Left colon (tissue), 2 donors: ENCODE data around the gene SEPTIN5. TPM values are rescaled to one million over a fixed set of nuclear protein-coding genes. Genes with fewer than 3 reads are reported as not detected.
A peak's percentile ranks its signal among the peaks of the same experiment; 100 is the strongest.
"Not testable (repeated sequence)": the region's sequence is repeated elsewhere in the genome, so short reads cannot be mapped to it uniquely, and the experiment has no call there.

Experiments
- ATAC-seq: fragments of 200-7000 bp; cut with Tn5 transposase; one replicate; pipeline ENCODE4 v1.9.1; 2020; ENCODE audit warnings: mild to moderate bottlenecking, moderate library complexity
- DNase-seq, 2 donors: peaks; one replicate each; pipeline ENCODE4 v3.0.0-alpha.2; 2020
- intact Hi-C, 2 donors: fragments of 100-400 bp; cut with DNase I in 1 of 2; cut with micrococcal nuclease in 1 of 2; formaldehyde crosslinking; loops; one replicate each; pipeline versions ENCODE4 v1.11.2 to v1.14.0; 2022; cut with DNase I, micrococcal nuclease
- total RNA-seq, 2 donors: library from RNA; stranded (reverse); fragmentation: NEBNext Ultra II Directional; extraction: Animal tissue kit (Norgen Biotek cat#: 25700); gene quantifications; one replicate each; pipeline ENCODE4 v1.2.1, GENCODE V29; 2021
- donor health status: DM: no; HTN: no; CAD: no.
- donor health status: DM: yes; HTN: yes; CAD: no.

SEPTIN5 gene
- total RNA-seq, 2 donors from 2014 or later = 4.4 to 4.6 TPM

DNA sequence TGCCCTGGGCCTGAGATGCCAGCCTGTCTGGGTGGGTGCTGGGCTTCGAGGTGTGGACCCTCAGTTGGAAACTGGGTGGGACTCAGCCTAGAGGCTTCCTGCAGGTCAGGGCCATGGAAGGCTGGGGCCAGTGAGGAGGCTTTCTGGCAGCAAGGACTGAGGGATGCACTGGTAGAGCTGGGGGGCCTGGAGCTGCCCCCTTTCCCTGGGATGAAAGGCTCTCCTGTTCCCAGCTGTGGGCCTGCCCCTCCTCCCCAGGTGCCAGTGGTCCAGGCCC, 2.5 kb downstream of the SEPTIN5 start:
- DNase-seq = no peak
- ATAC-seq = no peak
- intact Hi-C loops = loop anchor here in 1 of 2 donors (2.0 kb wide), 1 partner anchor 36 kb away; no protein-coding TSS in a partner anchor

GRCh38 chr22:19717181-19717580, 2.9 kb downstream of the SEPTIN5 start:
- ATAC-seq = no peak
- intact Hi-C loops = loop anchor here in 1 of 2 donors (2.0 kb wide), 1 partner anchor 36 kb away; no protein-coding TSS in a partner anchor

DNA sequence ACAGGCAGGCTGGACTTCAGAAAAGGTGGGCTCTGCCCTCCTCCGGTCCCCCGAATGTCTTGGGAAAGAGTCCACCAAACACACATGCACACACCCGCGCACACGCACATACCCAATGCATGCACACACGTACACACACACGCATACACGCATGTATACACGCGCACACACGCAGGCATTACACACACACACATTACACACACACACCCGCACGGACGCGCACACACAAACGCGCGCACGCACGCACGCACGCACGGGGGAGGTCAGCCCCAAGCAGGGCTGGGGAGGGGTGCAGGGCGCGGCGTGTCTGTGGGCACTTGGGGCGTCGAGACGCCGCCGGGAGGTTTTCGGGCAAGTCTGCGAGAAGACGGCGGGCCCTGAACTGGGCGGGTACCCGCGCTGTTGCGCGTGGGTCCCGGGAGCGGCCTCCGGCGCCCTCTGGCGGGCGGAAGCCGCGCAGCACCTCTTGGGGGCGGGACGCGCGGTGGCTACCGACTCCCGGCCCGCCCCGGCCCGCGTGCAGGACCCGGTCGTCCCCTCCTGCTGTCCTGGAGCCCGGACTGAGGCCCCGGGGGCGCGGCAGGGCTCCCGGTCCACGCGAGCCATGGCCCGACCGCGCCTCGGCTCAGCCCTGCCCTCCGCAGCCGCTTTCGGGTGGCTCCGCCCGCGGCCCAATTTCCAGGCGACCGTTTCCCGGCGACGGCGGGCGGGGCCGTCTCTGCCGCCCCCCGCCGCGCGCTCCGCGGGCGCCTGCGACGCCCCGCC, 3.6 kb downstream of the SEPTIN5 start:
- DNase-seq (peak; percentile 40 to 74), ATAC-seq (peak; percentile 86)
- intact Hi-C loops = loop anchor here in 1 of 2 donors (2.0 kb wide), 1 partner anchor 37 kb away; no protein-coding TSS in a partner anchor

More at GRCh38 chr22:19717181-19717580, 2.9 kb downstream of the SEPTIN5 start:
- DNase-seq = no peak

GRCh38 chr22:19718456-19719049, 4.2 kb downstream of the SEPTIN5 start:
- intact Hi-C loops = no loop called here
- ATAC-seq (no peak), DNase-seq (no peak)

DNA sequence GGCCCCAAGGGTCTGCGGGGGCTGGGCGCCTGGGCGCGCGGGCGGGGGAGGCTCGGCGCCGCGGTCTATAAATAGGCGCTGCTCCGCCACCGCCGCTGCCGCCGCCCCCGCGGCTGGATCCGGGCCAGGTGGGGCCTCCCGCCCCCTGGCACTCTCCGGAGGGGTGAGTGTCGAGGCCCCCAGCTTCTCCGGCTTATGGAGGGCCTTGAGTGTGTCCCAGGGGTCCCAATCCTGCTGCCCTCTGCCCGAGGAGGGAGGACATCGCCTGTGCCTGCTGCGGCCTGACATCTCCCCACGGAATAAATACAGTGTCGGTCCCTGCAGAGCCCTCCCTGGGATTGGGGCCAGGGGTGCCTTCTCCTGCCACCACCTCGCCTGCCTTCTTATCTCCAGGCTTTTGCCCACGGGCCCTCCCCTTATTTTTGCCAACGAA, 4.8 kb downstream of the SEPTIN5 start:
- intact Hi-C loops = no loop called here
- no peak for DNase-seq
- no peak for ATAC-seq

DNA sequence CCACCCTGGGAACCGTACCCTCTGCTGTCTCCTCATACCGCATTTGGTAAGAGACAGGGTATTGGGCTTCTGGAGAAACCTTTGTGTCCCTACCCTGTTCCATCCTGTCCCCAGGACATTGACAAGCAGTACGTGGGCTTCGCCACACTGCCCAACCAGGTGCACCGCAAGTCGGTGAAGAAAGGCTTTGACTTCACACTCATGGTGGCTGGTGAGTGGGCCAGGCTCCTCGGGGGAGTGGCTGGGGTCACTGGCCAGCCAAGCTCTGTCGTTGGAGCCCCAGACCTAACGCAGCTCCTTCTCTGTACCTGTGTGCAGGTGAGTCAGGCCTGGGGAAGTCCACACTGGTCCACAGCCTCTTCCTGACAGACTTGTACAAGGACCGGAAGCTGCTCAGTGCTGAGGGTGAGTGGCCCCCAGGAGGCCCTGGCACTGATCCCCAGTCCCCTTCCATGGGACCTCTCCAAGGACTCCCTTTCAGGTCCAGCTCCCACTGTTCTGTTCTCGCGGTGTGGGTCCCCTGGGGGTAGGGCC, 5.3 kb downstream of the SEPTIN5 start:
- intact Hi-C loops = no loop called here
- DNase-seq (no peak), ATAC-seq (no peak)

GRCh38 chr22:19720150-19720827, 6.0 kb downstream of the SEPTIN5 start:
- intact Hi-C loops = no loop called here
- no peak for DNase-seq
- no peak for ATAC-seq

DNA sequence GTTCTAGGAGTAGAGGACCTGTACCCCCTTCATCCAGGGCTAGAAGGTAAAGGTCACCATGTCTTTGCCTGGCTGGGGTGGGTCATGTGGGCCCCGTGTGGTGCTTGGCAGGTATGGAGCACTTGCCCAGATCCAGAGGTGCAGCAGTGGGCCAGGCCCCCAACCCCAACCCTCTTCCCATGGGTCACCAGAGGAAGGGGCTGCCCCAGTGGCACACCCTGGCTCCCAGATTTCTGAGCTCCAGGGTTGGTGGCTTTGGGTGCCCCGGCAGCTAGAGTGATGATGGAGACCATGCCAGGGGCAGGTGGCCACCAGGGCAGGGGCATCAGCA, 6.7 kb downstream of the SEPTIN5 start:
- intact Hi-C loops = no loop called here
- ATAC-seq = no peak
- no peak for DNase-seq

GRCh38 chr22:19721330-19722177, 7.3 kb downstream of the SEPTIN5 start:
- DNase-seq = no peak
- intact Hi-C loops = no loop called here
- ATAC-seq = no peak

- DNase-seq (no peak), ATAC-seq (no peak)
- intact Hi-C loops = no loop called here
Measured at GRCh38 chr22:19722178-19722981, 8.1 kb downstream of the SEPTIN5 start.

DNA sequence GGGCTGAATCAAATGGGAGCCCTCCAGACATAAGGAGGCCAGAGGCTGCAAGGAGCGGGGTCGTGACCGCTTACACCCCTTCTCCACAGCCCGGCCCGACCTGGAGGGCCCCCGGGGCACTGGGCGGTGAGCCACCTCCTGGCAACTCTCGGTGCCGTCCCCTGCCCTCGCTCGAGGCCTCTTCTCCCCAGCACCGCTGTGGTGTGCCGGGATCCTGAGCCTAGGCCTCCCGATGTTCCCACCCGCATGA, 8.6 kb downstream of the SEPTIN5 start:
- peak; percentile 4 for ATAC-seq
- intact Hi-C loops = no loop called here
- no peak for DNase-seq

GRCh38 chr22:19723232-19723982, 9.1 kb downstream of the SEPTIN5 start, which contains the start of gene GP1BB:
Gene GP1BB, plus strand, starts transcription at chr22:19723539. Its CDS starts 31 bp downstream, at chr22:19723570.
- DNase-seq = peak in 1 of 2 donors; percentile 62
- ATAC-seq = peak; percentile 78
- intact Hi-C loops = no loop called here

DNA sequence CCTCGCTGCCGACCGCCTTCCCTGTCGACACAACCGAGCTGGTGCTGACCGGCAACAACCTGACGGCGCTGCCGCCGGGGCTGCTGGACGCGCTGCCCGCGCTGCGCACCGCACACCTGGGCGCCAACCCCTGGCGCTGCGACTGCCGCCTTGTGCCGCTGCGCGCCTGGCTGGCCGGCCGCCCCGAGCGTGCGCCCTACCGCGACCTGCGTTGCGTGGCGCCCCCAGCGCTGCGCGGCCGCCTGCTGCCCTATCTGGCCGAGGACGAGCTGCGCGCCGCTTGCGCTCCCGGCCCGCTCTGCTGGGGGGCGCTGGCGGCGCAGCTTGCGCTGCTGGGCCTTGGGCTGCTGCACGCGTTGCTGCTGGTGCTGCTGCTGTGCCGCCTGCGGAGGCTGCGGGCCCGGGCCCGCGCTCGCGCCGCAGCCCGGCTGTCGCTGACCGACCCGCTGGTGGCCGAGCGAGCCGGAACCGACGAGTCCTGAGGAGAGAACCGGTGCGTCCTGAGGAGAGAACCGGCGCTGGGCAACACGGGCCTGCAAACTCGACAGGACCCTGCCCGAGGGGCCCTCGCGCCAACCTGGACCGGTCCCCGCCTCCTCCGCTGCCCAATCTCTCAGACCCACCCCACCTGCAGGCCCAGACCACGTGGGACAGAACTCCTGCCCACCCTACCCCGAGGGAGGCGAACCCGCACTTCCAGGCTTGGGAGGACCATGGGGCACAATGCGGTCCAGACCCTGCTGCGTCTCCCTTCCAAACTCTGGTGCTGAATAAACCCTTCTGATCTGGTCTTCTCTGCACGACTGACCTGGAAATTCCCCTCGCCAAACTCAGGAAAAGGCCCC, 9.9 kb downstream of the SEPTIN5 start:
- intact Hi-C loops = no loop called here
- DNase-seq = no peak
- ATAC-seq = peak; percentile 36

DNA sequence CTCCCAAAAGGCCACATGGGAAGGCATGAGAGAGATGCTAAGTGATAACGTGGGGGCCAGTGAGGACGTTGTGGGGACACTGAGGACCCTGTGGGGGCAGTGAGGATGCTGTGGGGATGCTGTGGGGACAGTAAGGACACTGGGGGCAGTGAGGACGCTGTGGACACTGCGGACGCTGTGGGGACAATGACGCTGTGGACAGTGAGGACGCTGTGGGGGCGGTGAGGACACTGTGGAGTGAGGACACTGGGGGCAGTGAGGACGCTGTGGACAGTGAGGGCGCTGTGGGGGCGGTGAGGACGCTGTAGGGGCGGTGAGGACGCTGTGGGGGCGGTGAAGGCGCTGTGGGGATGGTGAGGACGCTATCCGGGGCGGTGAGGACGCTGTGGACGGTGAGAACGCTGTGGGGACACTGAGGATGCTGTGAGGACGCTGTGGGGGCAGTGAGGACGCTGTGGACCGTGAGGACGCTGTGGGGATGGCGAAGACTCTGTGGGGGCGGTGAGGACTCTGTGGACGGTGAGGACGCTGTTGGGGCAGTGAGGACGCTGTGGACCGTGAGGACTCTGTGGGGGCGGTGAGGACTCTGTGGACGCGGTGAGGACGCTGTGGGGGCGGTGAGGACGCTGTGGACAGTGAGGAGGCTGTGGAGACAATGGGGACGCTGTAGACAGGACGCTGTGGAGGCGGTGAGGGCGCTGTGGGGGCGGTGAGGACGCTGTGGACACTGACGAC, 10.8 kb downstream of the SEPTIN5 start:
- ATAC-seq (no peak), DNase-seq (no peak)
- intact Hi-C loops = no loop called here

- DNase-seq, ATAC-seq, intact Hi-C loops: not testable (repeated sequence)
Measured at GRCh38 chr22:19726064-19726788, 11.9 kb downstream of the SEPTIN5 start.
